ENCODE results near the gene LUC7L3. TPM values are rescaled to one million over a fixed set of nuclear protein-coding genes. Genes with fewer than 3 reads are reported as not detected.
A peak's percentile ranks its signal among the peaks of the same experiment; 100 is the strongest.

LUC7L3 gene
- total and polyA plus RNA-seq, 2 experiments from 2014 or later = 69.3 to 501 TPM

DNA sequence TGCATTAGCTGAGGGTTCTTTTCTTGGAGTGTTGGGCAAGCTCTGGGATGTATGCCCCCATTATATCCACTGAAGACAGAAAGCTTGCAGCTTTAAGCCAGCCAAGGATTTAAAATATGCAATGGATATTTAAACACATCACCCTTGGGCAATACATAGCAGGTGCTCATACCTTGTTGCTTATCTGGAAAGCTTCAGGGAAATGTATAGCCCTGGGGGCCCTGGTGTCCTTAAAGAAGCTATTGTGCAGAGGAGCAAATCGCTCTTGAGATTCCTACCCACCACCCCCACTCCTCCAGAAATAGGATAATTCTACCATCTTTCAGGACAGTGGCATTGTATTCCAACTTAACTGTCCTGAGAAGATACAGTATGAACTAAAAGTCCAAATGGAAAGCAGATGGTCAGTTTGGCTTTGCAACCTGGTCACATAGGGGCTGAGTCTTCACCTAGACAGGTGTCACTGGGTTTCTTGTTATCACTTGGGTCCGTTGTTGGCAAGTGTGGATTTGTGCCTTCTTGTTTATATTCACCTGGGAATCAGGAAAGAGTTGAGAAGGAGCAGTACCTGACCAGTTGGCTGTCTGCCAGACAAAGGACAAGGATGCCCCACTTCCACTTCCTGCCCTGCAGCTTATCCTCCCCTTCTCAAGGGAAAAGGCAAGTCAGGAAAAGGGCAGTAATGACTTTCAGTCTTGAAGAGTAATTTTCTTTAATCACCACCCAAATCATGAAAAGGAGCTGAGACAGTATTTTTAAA, 44.5 kb downstream of the LUC7L3 start:
- Mint-ChIP-seq H3K4me3 (no peak overlapping the region), H3K4me1 (peaks cover 18% of the 10 kb centered on the region), H3K27ac (peak overlapping the region; percentile 58), H3K9me3 (no peaks in the 10 kb centered on the region), H3K27me3 (ENCODE audit: insufficient read depth, low read depth, poor library complexity) (peaks cover 10% of the 10 kb centered on the region), H3K36me3 (ENCODE audit: low read depth) (no peaks in the 10 kb centered on the region)
- no peaks in the 10 kb centered on the region for H3K27me3 ChIP-seq (ENCODE audit: insufficient read depth)
- H2AFZ ChIP-seq = peak overlapping the region; percentile 68
- no peak overlapping the region for H3K4me2 ChIP-seq
- ATAC-seq (no peak), DNase-seq (ENCODE audit: low spot score) (no peak)
- no peak for TF ChIP-seq EZH2 (IDR thresholded peaks at IDR 0.05; ENCODE audit: low read depth, unreplicated experiment)
- TF ChIP-seq, protein P1, sequence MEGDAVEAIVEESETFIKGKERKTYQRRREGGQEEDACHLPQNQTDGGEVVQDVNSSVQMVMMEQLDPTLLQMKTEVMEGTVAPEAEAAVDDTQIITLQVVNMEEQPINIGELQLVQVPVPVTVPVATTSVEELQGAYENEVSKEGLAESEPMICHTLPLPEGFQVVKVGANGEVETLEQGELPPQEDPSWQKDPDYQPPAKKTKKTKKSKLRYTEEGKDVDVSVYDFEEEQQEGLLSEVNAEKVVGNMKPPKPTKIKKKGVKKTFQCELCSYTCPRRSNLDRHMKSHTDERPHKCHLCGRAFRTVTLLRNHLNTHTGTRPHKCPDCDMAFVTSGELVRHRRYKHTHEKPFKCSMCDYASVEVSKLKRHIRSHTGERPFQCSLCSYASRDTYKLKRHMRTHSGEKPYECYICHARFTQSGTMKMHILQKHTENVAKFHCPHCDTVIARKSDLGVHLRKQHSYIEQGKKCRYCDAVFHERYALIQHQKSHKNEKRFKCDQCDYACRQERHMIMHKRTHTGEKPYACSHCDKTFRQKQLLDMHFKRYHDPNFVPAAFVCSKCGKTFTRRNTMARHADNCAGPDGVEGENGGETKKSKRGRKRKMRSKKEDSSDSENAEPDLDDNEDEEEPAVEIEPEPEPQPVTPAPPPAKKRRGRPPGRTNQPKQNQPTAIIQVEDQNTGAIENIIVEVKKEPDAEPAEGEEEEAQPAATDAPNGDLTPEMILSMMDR (conservative IDR thresholded peaks at IDR 0.05; ENCODE audit: low read depth in 2 of 2) = no peak
- TF ChIP-seq ZNF331 (CRISPR knock-in tag; IDR thresholded peaks at IDR 0.05; ENCODE audit: low read depth) = no peak
- TF ChIP-seq ZNF114 (CRISPR knock-in tag; IDR thresholded peaks at IDR 0.05) = no peak
- no peak for TF ChIP-seq JUNB (IDR thresholded peaks at IDR 0.05; ENCODE audit: unreplicated experiment)
- no peak for TF ChIP-seq EZH2phosphoT487 (IDR thresholded peaks at IDR 0.05; ENCODE audit: unreplicated experiment)
- TF ChIP-seq STAT1 (IDR thresholded peaks at IDR 0.05; ENCODE audit: unreplicated experiment) = no peak
- TF ChIP-seq, protein P2, sequence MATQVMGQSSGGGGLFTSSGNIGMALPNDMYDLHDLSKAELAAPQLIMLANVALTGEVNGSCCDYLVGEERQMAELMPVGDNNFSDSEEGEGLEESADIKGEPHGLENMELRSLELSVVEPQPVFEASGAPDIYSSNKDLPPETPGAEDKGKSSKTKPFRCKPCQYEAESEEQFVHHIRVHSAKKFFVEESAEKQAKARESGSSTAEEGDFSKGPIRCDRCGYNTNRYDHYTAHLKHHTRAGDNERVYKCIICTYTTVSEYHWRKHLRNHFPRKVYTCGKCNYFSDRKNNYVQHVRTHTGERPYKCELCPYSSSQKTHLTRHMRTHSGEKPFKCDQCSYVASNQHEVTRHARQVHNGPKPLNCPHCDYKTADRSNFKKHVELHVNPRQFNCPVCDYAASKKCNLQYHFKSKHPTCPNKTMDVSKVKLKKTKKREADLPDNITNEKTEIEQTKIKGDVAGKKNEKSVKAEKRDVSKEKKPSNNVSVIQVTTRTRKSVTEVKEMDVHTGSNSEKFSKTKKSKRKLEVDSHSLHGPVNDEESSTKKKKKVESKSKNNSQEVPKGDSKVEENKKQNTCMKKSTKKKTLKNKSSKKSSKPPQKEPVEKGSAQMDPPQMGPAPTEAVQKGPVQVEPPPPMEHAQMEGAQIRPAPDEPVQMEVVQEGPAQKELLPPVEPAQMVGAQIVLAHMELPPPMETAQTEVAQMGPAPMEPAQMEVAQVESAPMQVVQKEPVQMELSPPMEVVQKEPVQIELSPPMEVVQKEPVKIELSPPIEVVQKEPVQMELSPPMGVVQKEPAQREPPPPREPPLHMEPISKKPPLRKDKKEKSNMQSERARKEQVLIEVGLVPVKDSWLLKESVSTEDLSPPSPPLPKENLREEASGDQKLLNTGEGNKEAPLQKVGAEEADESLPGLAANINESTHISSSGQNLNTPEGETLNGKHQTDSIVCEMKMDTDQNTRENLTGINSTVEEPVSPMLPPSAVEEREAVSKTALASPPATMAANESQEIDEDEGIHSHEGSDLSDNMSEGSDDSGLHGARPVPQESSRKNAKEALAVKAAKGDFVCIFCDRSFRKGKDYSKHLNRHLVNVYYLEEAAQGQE (IDR thresholded peaks at IDR 0.05; ENCODE audit: unreplicated experiment) = no peak
- TF ChIP-seq, protein P3, sequence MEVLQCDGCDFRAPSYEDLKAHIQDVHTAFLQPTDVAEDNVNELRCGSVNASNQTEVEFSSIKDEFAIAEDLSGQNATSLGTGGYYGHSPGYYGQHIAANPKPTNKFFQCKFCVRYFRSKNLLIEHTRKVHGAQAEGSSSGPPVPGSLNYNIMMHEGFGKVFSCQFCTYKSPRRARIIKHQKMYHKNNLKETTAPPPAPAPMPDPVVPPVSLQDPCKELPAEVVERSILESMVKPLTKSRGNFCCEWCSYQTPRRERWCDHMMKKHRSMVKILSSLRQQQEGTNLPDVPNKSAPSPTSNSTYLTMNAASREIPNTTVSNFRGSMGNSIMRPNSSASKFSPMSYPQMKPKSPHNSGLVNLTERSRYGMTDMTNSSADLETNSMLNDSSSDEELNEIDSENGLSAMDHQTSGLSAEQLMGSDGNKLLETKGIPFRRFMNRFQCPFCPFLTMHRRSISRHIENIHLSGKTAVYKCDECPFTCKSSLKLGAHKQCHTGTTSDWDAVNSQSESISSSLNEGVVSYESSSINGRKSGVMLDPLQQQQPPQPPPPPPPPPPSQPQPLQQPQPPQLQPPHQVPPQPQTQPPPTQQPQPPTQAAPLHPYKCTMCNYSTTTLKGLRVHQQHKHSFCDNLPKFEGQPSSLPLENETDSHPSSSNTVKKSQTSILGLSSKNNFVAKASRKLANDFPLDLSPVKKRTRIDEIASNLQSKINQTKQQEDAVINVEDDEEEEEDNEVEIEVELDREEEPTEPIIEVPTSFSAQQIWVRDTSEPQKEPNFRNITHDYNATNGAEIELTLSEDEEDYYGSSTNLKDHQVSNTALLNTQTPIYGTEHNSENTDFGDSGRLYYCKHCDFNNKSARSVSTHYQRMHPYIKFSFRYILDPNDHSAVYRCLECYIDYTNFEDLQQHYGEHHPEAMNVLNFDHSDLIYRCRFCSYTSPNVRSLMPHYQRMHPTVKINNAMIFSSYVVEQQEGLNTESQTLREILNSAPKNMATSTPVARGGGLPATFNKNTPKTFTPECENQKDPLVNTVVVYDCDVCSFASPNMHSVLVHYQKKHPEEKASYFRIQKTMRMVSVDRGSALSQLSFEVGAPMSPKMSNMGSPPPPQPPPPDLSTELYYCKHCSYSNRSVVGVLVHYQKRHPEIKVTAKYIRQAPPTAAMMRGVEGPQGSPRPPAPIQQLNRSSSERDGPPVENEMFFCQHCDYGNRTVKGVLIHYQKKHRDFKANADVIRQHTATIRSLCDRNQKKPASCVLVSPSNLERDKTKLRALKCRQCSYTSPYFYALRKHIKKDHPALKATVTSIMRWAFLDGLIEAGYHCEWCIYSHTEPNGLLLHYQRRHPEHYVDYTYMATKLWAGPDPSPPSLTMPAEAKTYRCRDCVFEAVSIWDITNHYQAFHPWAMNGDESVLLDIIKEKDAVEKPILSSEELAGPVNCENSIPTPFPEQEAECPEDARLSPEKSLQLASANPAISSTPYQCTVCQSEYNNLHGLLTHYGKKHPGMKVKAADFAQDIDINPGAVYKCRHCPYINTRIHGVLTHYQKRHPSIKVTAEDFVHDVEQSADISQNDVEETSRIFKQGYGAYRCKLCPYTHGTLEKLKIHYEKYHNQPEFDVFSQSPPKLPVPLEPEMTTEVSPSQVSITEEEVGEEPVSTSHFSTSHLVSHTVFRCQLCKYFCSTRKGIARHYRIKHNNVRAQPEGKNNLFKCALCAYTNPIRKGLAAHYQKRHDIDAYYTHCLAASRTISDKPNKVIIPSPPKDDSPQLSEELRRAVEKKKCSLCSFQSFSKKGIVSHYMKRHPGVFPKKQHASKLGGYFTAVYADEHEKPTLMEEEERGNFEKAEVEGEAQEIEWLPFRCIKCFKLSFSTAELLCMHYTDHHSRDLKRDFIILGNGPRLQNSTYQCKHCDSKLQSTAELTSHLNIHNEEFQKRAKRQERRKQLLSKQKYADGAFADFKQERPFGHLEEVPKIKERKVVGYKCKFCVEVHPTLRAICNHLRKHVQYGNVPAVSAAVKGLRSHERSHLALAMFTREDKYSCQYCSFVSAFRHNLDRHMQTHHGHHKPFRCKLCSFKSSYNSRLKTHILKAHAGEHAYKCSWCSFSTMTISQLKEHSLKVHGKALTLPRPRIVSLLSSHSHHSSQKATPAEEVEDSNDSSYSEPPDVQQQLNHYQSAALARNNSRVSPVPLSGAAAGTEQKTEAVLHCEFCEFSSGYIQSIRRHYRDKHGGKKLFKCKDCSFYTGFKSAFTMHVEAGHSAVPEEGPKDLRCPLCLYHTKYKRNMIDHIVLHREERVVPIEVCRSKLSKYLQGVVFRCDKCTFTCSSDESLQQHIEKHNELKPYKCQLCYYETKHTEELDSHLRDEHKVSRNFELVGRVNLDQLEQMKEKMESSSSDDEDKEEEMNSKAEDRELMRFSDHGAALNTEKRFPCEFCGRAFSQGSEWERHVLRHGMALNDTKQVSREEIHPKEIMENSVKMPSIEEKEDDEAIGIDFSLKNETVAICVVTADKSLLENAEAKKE (CRISPR knock-in tag; IDR thresholded peaks at IDR 0.05) = no peak
- TF ChIP-seq NANOG (IDR thresholded peaks at IDR 0.05; ENCODE audit: borderline replicate concordance) = no peak
- TF ChIP-seq CREB1 (CRISPR knock-in tag; IDR thresholded peaks at IDR 0.05; ENCODE audit: low read depth) = no peak
- no peaks in the 10 kb centered on the region for H3K9me2 ChIP-seq (ENCODE audit: insufficient read depth)
- peaks cover 11% of the 10 kb centered on the region; the same call in 1 of the 2 replicates for H3K4me1 ChIP-seq (ENCODE audit: insufficient read depth)
- H3K79me2 ChIP-seq (replicated peaks; ENCODE audit: insufficient read depth) = no peaks in the 10 kb centered on the region
- H3K36me3 ChIP-seq (ENCODE audit: insufficient read depth) = no peaks in the 10 kb centered on the region
- no peaks in the 10 kb centered on the region for H4K20me1 ChIP-seq (replicated peaks; ENCODE audit: insufficient read depth)
- no peak overlapping the region for H3K27ac ChIP-seq (ENCODE audit: low read depth)
- H3F3A ChIP-seq (replicated peaks; ENCODE audit: low read depth) = no peaks in the 10 kb centered on the region
- no peak overlapping the region for H3K4me3 ChIP-seq

Measured in GM23338 (cell line).